ENCODE data around the gene EBF4.
A peak's percentile ranks its signal among the peaks of the same experiment; 100 is the strongest.
"Not testable (repeated sequence)": the region's sequence is repeated elsewhere in the genome, so short reads cannot be mapped to it uniquely, and the experiment has no call there.

EBF4 gene

GRCh38 chr20:2799688-2800520 is 107.3 kb downstream of the EBF4 start:
- H3K27ac Mint-ChIP-seq: peak overlapping the region; percentile 16
- ATAC-seq (ENCODE audit: low read depth): no peak

GRCh38 chr20:2800521-2801285 is 108.1 kb downstream of the EBF4 start, which contains the start of gene CPXM1:
TSS of gene CPXM1 (minus strand) at chr20:2800627. CDS start at chr20:2800572, 55 bp downstream.
- DNase-seq (ENCODE audit: low spot score in 2 of 2): no peak
- ATAC-seq (ENCODE audit: low read depth): peak; percentile 48
- Mint-ChIP-seq H3K9me3 (no peaks in the 10 kb centered on the region), H3K36me3 (no peaks in the 10 kb centered on the region), H3K4me3 (peak within 1 kb of the TSS; percentile 75), H3K4me1 (peaks cover 18% of the 10 kb centered on the region), H3K27ac (peak within 1 kb of the TSS; percentile 16), H3K27me3 (peaks cover 48% of the 10 kb centered on the region)

More at GRCh38 chr20:2799688-2800520, 107.3 kb downstream of the EBF4 start:
- Mint-ChIP-seq H3K36me3 (no peaks in the 10 kb centered on the region), H3K27me3 (peaks cover 45% of the 10 kb centered on the region), H3K4me1 (peaks cover 18% of the 10 kb centered on the region), H3K9me3 (no peaks in the 10 kb centered on the region), H3K4me3 (peak overlapping the region; percentile 75)
- no peak for DNase-seq (ENCODE audit: low spot score in 2 of 2)

DNA sequence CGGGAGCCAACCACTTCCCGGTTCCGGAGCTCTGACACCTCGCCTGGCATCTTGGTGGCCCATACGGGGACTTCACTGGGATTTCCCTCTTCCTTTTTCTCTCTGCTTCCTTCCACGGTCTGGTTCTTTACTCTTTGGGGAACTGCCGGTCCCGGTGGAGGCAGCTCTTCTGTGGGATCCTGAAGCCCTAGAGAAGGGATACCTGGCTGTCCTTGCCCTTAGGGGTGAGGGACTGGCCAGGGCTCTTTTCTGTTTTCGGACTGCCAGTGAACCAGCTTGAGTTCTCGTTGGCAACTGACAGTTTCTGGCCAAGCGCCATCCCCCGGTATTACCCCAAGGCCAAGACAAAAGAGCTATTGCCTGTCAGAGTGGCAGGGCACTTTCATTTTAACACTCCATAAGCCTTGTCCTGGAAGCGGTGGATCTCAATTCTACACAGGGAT is 108.7 kb downstream of the EBF4 start:
- Mint-ChIP-seq H3K4me3 (no peak overlapping the region), H3K9me3 (no peaks in the 10 kb centered on the region), H3K27me3 (peaks cover 51% of the 10 kb centered on the region), H3K36me3 (no peaks in the 10 kb centered on the region), H3K4me1 (peaks cover 18% of the 10 kb centered on the region), H3K27ac (no peak overlapping the region)
- ATAC-seq (ENCODE audit: low read depth) (no peak), DNase-seq (ENCODE audit: low spot score in 2 of 2) (no peak)

DNA sequence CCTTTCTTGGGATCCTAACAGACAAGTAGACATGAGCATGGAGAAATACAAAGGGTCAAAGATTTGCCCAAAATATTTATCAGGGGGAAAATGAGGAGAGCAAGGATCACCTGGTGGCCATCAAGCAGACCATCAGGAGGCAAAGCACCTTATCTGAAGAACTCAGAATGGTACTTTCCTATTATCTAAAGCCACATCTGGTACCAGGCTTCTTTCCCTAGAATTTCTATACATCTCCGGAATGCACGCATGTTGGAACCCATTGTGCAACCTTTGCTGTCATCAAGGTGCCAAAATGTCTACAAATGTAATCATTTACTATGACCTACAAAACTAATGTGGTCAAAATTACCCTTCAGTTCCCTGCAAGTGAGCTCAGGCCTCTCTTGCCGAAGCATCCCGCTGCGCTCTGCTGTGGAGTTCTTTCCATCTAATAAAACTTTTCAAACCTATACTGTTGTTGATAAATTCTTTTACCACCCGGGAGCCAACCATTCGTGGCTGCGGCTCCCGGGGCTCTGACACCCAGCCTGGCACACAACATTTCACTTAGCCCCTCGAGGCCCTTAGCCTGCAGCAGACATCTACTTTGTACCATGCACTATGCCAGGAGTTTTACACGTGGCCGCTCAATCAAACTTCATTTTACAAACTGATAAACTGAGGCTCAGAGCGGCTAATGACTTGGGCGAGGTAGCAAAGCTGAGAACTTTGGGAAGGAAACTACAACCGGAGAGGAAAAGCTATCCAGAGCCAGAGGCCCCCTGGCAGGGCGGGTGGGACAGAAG is 111.7 kb downstream of the EBF4 start:
- Mint-ChIP-seq H3K4me3 (no peak overlapping the region), H3K36me3 (no peaks in the 10 kb centered on the region), H3K27me3 (peaks cover 37% of the 10 kb centered on the region), H3K4me1 (peaks cover 16% of the 10 kb centered on the region), H3K9me3 (peaks cover 2% of the 10 kb centered on the region), H3K27ac (no peak overlapping the region)
- DNase-seq (ENCODE audit: low spot score in 2 of 2) (no peak), ATAC-seq (ENCODE audit: low read depth) (no peak)

- DNase-seq (ENCODE audit: low spot score in 2 of 2) (no peak), ATAC-seq (ENCODE audit: low read depth) (no peak)
- Mint-ChIP-seq H3K4me1 (peaks cover 10% of the 10 kb centered on the region), H3K27me3 (peaks cover 30% of the 10 kb centered on the region), H3K4me3 (no peak overlapping the region), H3K27ac (no peak overlapping the region), H3K9me3 (peaks cover 2% of the 10 kb centered on the region), H3K36me3 (no peaks in the 10 kb centered on the region)
Measured at GRCh38 chr20:2804852-2805688, 112.5 kb downstream of the EBF4 start.

DNA sequence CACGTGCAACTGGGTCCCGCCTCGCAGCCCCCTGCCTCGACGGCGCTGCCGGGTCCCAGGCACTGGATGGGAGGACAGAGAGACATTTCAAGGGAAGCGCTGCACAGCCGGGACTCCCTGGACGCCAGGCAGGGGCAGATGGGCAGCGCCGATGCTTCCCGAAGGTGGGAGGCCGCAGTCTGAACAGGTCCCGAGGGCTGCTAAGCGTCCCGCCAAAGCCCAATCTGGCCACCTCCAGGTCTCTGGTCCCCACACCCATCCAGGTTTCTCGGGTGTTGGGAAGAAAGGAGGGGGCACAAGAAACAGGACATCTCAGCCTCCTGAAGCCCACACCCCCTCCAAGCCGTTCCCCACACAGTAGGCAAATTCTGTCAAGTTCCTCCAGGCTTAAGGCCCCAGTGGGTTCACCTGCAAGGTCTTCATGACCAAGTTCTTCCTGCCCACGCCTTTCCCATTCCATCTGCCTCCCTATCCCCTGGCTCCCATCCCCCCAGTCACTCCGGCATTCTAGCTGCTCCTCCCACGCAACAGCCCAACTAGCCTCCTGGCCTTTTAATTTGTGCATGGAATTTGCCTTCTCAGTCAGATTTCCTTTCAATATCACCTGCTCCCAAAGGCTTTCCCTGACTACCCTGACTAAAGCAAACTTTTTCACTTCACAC is 113.2 kb downstream of the EBF4 start:
- Mint-ChIP-seq H3K27ac (no peak overlapping the region), H3K9me3 (peaks cover 2% of the 10 kb centered on the region), H3K4me1 (peaks cover 6% of the 10 kb centered on the region), H3K4me3 (no peak overlapping the region), H3K36me3 (no peaks in the 10 kb centered on the region), H3K27me3 (peaks cover 29% of the 10 kb centered on the region)
- DNase-seq (ENCODE audit: low spot score in 2 of 2): no peak
- no peak for ATAC-seq (ENCODE audit: low read depth)

- H3K9me3 Mint-ChIP-seq: peaks cover 2% of the 10 kb centered on the region
- no peak for ATAC-seq (ENCODE audit: low read depth)
- DNase-seq (ENCODE audit: low spot score in 2 of 2): no peak
- H3K36me3 Mint-ChIP-seq: no peaks in the 10 kb centered on the region
- H3K4me3 Mint-ChIP-seq: no peak overlapping the region
- H3K27me3 Mint-ChIP-seq: peaks cover 30% of the 10 kb centered on the region
- H3K27ac Mint-ChIP-seq: no peak overlapping the region
- peaks cover 2% of the 10 kb centered on the region for H3K4me1 Mint-ChIP-seq
Measured at GRCh38 chr20:2806351-2806701, 113.7 kb downstream of the EBF4 start.

GRCh38 chr20:2807019-2807418 is 114.4 kb downstream of the EBF4 start:
- peaks cover 30% of the 10 kb centered on the region for H3K27me3 Mint-ChIP-seq
- no peak for ATAC-seq (ENCODE audit: low read depth)

GRCh38 chr20:2807929-2808328 is 115.3 kb downstream of the EBF4 start:
- not testable (repeated sequence) for H3K9me3 Mint-ChIP-seq; H3K4me3 Mint-ChIP-seq; DNase-seq (ENCODE audit: low spot score in 2 of 2); H3K27ac Mint-ChIP-seq; ATAC-seq (ENCODE audit: low read depth); H3K36me3 Mint-ChIP-seq; H3K4me1 Mint-ChIP-seq
- peaks cover 29% of the 10 kb centered on the region for H3K27me3 Mint-ChIP-seq

More at GRCh38 chr20:2807019-2807418, 114.4 kb downstream of the EBF4 start:
- Mint-ChIP-seq H3K9me3 (peaks cover 4% of the 10 kb centered on the region), H3K27ac (no peak overlapping the region), H3K4me3 (no peak overlapping the region), H3K36me3 (no peaks in the 10 kb centered on the region), H3K4me1 (peaks cover 2% of the 10 kb centered on the region)
- no peak for DNase-seq (ENCODE audit: low spot score in 2 of 2)

GRCh38 chr20:2809690-2810089 is 117.1 kb downstream of the EBF4 start:
- Mint-ChIP-seq H3K27me3 (peaks cover 29% of the 10 kb centered on the region), H3K27ac (no peak overlapping the region), H3K4me3 (no peak overlapping the region), H3K36me3 (no peaks in the 10 kb centered on the region), H3K9me3 (peaks cover 7% of the 10 kb centered on the region), H3K4me1 (peaks cover 2% of the 10 kb centered on the region)
- no peak for DNase-seq (ENCODE audit: low spot score in 2 of 2)
- ATAC-seq (ENCODE audit: low read depth): no peak
